Smooth muscle cell (in vitro differentiated cells): ENCODE results near the gene PRKAR2A. TPM values are rescaled to one million over a fixed set of nuclear protein-coding genes. Genes with fewer than 3 reads are reported as not detected.

Experiments used
- DNase-seq: peaks from one replicate; lab custom pipeline; 2025; ENCODE audit not compliant: unreplicated experiment; lab: John Stamatoyannopoulos, UW
- H2AFZ ChIP-seq: fragments of 200-600 bp; sonication (generic); 2 replicates; pipeline ENCODE4 v1.6.0; 2016; ENCODE audit warnings: antibody characterized with exemption, low read depth, mild to moderate bottlenecking
- H3F3A ChIP-seq: fragments of 200-600 bp; sonication (generic); 2 replicates; pipeline ENCODE4 v1.6.0; 2017; ENCODE audit warnings: antibody characterized with exemption, low read depth
- H3K27ac ChIP-seq: fragments of 200-600 bp; sonication (generic); 2 replicates; pipeline ENCODE4 v1.5.1; 2016; ENCODE audit warnings: low read depth, mild to moderate bottlenecking
- H3K27me3 ChIP-seq: fragments of 200-600 bp; sonication (generic); 2 replicates; pipeline ENCODE4 v1.6.1; 2016; ENCODE audit warnings: low read depth, mild to moderate bottlenecking
- H3K36me3 ChIP-seq: fragments of 200-600 bp; sonication (generic); 2 replicates; pipeline ENCODE4 v1.5.1; 2016; ENCODE audit warnings: low read depth
- H3K4me1 ChIP-seq: fragments of 200-600 bp; sonication (generic); 2 replicates; pipeline ENCODE4 v1.5.1; 2016; ENCODE audit warnings: low read depth
- H3K4me2 ChIP-seq: fragments of 200-600 bp; sonication (generic); 2 replicates; pipeline ENCODE4 v1.6.0; 2016; ENCODE audit warnings: mild to moderate bottlenecking
- H3K4me3 ChIP-seq: fragments of 200-600 bp; sonication (generic); 2 replicates; pipeline ENCODE4 v1.5.1; 2016; ENCODE audit warnings: mild to moderate bottlenecking
- H3K79me2 ChIP-seq: fragments of 200-600 bp; sonication (generic); 2 replicates; pipeline ENCODE4 v1.6.0; 2016; ENCODE audit warnings: low read depth, mild to moderate bottlenecking
- H3K9ac ChIP-seq: fragments of 200-600 bp; sonication (generic); 2 replicates; pipeline ENCODE4 v1.6.0; 2016; ENCODE audit warnings: low read depth
- H3K9me3 ChIP-seq: fragments of 200-600 bp; sonication (generic); replicated peaks from 2 replicates; pipeline ENCODE4 v1.5.1; 2016; ENCODE audit warnings: low read depth
- H4K20me1 ChIP-seq: fragments of 200-600 bp; sonication (generic); 2 replicates; pipeline ENCODE4 v1.6.0; 2016; ENCODE audit warnings: low read depth
- CTCF ChIP-seq: fragments of 200-600 bp; sonication (generic); IDR thresholded peaks from 2 replicates; pipeline ENCODE4 v1.5.1; 2017; ENCODE audit warnings: borderline replicate concordance, mild to moderate bottlenecking, antibody characterized with exemption; ENCODE audit not compliant: insufficient read depth, poor library complexity, severe bottlenecking
- WGBS: methylation state at CpG from one replicate; pipeline ENCODE4 v1.1.7; 2016; ENCODE audit warnings: low lambda C conversion rate; 5-methylcytosine and 5-hydroxymethylcytosine counted together
- polyA plus RNA-seq: library from polyadenylated mRNA; unstranded; fragments of >200 nt; fragmentation: Nextera tagmentation; extraction: Ambion mirVana; gene quantifications from 2 replicates; pipeline ENCODE4 v1.2.1, GENCODE V29; 2016
- total RNA-seq: library from RNA; depleted of rRNA; stranded (reverse); fragments of >200 nt; gene quantifications from 2 replicates; pipeline ENCODE4 v1.2.3, GENCODE V29; 2014

PRKAR2A gene
- total and polyA plus RNA-seq, 2 experiments from 2014 or later = 13.5 to 36.7 TPM

DNA sequence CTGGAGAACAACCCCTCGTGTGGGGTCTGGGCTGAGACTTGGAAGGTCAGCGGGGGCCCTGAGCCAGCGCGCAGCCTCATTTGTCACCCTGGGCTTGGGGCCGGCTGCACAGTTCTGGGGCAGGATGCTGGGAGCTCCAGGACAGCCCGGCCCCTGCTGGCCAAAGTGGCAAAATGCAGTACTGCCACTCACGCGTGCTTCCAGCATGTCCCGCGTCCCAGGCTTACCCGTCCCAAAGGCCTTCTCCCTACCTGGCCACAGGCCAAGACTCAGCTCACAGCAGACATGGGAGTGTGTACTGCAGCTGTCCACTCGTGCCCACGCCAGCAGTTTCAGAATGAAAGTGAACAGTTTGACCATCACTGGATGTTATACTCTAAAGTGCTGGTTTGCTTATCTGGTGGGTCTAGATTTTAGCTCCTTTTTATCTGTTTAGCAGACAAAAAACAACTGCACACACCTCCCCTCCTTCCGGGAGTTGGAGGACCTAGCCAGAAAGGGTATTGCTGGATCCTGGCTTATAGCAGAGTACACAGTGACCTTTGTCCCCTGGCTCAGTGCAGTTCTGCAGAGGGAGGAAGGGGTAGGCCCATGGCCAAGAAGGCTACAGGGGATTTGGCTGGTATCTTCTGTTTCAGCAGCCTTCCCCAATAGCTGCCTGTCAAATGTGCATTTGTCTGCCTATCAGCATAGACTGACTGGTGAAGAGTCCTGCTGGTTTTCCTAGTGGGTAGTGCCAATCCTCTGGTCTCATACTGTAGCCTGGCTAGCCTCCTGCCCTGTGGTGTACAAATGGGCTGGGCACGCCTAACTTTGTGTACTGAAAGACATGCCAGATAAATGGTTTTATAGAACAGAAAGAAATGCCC, 107.5 kb downstream of the PRKAR2A start:
- Histone ChIP-seq H3K9ac (no peak overlapping the region), H3K4me2 (peak overlapping the region; percentile 58), H3K9me3 (no peaks in the 10 kb centered on the region), H3K4me1 (peaks cover 3% of the 10 kb centered on the region), H3F3A (no peaks in the 10 kb centered on the region), H3K27me3 (no peaks in the 10 kb centered on the region), H3K36me3 (no peaks in the 10 kb centered on the region), H3K4me3 (peak overlapping the region; percentile 15), H2AFZ (no peak overlapping the region), H3K79me2 (no peaks in the 10 kb centered on the region), H4K20me1 (no peaks in the 10 kb centered on the region), H3K27ac (no peak overlapping the region)
- DNase-seq = peak; percentile 59
- 28% methylated on average over 15 of the region's 15 CpGs for WGBS
- TF ChIP-seq CTCF = peak; percentile 66

- H3K79me2 ChIP-seq = no peaks in the 10 kb centered on the region
- no peak overlapping the region for H2AFZ ChIP-seq
- H3K9me3 ChIP-seq = no peaks in the 10 kb centered on the region
- no peak for TF ChIP-seq CTCF
- H3K4me2 ChIP-seq = peak overlapping the region; percentile 58
- H3K4me3 ChIP-seq = no peak overlapping the region
- no peak overlapping the region for H3K9ac ChIP-seq
- no peak for DNase-seq
- 81% methylated on average over 6 of the region's 6 CpGs for WGBS
- H3K36me3 ChIP-seq = no peaks in the 10 kb centered on the region
- H4K20me1 ChIP-seq = no peaks in the 10 kb centered on the region
- H3F3A ChIP-seq = no peaks in the 10 kb centered on the region
- no peak overlapping the region for H3K27ac ChIP-seq
- H3K27me3 ChIP-seq = no peaks in the 10 kb centered on the region
- H3K4me1 ChIP-seq = peaks cover 3% of the 10 kb centered on the region
These were observed 108.1 kb downstream of the PRKAR2A start for GRCh38 chr3:48739617-48739954.

GRCh38 chr3:48738926-48739616, 108.6 kb downstream of the PRKAR2A start:
- DNase-seq = no peak
- Histone ChIP-seq H3K9me3 (no peaks in the 10 kb centered on the region), H3K27me3 (no peaks in the 10 kb centered on the region), H3K4me2 (no peak overlapping the region), H2AFZ (no peak overlapping the region), H3K9ac (no peak overlapping the region), H3F3A (no peaks in the 10 kb centered on the region), H3K4me3 (no peak overlapping the region), H3K79me2 (no peaks in the 10 kb centered on the region), H3K36me3 (no peaks in the 10 kb centered on the region), H3K27ac (no peak overlapping the region), H3K4me1 (peaks cover 3% of the 10 kb centered on the region), H4K20me1 (no peaks in the 10 kb centered on the region)
- no peak for TF ChIP-seq CTCF
- 91% methylated on average over 9 of the region's 9 CpGs for WGBS
